ENCODE data around the gene FBH1.
A peak's percentile ranks its signal among the peaks of the same experiment; 100 is the strongest.

Gene FBH1

DNA sequence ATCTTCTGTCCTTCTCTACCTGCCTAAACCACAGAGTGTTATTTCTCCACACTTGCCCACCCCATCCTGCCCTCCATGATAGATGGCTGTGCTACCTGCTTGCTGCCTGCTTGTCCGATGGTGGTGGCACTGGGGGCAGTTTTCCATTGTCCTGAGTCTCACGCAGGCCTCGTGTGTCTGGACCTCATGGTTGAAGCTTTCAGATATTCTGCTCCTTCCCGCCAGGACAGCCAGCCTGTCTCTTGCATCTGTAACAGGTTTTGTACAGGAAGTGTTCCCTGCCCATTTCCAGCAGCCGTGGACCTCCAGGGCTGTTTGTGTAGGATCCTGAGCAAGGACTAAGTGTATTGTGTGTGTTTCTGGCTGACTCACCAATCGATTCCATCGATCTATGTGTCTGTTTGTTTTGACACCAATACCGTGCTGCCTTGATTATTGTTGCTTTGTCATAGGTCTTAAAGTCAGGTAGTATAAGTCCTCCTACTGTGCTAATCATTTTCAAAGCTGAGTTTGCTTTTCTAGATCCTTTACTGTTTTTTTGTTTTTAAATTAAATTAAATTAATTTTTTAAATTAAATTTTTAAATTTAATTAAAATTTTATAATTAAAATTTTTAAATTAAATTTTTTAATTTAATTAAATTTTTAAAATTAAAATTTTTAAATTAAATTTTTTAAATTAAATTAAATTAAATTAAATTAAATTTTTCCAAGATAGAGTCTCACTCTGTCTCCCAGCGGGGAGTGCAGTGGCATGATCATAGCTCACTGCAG is 78.8 kb downstream of the FBH1 start:
- no peak for DNase-seq (ENCODE audit: low spot score)
- TF ChIP-seq, protein P1, sequence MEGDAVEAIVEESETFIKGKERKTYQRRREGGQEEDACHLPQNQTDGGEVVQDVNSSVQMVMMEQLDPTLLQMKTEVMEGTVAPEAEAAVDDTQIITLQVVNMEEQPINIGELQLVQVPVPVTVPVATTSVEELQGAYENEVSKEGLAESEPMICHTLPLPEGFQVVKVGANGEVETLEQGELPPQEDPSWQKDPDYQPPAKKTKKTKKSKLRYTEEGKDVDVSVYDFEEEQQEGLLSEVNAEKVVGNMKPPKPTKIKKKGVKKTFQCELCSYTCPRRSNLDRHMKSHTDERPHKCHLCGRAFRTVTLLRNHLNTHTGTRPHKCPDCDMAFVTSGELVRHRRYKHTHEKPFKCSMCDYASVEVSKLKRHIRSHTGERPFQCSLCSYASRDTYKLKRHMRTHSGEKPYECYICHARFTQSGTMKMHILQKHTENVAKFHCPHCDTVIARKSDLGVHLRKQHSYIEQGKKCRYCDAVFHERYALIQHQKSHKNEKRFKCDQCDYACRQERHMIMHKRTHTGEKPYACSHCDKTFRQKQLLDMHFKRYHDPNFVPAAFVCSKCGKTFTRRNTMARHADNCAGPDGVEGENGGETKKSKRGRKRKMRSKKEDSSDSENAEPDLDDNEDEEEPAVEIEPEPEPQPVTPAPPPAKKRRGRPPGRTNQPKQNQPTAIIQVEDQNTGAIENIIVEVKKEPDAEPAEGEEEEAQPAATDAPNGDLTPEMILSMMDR (IDR thresholded peaks at IDR 0.05; ENCODE audit: extremely low read depth, missing control alignments): no peak

DNA sequence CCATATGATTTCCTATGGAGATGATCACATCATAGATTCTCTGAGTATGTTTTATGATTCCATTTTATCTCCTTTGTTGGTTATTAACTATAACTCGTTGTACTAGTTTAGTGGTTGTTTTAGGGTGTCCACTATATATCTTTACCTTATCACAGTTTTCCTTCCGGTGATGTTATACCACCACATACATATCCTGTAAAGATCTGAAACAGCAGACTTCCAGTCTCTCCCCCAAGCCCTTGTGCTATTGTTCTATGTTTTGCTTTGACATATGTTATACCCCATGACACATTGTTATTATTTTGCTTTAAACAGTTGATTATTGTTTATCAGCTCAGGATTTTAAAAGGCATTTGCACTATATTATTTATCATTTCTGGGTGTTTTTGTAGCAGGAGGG is 80.0 kb downstream of the FBH1 start:
- TF ChIP-seq, protein P1 (IDR thresholded peaks at IDR 0.05; ENCODE audit: extremely low read depth, missing control alignments): no peak
- DNase-seq (ENCODE audit: low spot score): no peak

DNA sequence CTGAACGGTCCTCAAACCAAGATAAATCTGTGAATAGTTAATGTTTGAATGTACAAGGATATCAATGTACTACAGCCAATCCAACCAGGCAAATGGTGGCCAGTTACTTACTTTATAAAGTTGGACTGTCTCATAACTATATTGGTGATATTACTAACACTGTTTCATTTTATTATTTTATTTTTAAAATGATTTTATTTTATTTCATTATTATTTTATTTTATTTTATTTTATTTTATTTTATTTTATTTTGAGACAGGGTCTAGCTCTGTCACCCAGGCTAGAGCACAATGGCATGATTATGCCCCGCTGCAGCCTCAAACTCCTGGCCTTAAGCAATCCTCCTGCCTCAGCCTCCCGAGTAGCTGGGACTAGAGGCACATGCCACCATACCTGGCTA is 80.5 kb downstream of the FBH1 start:
- TF ChIP-seq, protein P1 (IDR thresholded peaks at IDR 0.05; ENCODE audit: extremely low read depth, missing control alignments): no peak
- DNase-seq (ENCODE audit: low spot score): no peak

DNA sequence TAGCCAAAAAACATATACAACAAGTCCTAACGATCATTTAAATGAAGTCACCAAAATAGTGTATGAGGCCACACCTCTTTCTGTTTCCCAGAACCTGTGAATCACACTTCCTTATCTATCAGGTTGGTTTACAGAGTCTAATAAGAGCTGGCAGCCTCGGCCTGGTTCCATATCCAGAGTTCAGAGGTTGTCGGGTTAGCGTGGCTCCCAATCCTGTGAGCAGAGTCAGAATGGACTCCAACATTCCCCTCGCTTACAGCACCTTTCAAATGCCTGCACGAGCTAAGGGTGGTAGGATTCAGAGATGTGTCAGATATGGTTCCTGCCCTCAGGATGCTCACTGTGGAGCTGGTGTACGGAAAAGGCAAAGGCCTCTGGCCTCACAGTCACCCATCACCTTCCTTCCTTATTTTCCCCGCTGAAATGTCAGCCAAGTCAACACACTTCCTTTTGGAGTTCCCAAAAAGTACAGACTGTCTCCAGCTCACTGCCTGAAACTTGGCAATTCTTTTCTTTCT is 81.3 kb downstream of the FBH1 start:
- peak; percentile 60 for DNase-seq (ENCODE audit: low spot score)
- TF ChIP-seq, protein P1 (IDR thresholded peaks at IDR 0.05; ENCODE audit: extremely low read depth, missing control alignments): no peak

DNA sequence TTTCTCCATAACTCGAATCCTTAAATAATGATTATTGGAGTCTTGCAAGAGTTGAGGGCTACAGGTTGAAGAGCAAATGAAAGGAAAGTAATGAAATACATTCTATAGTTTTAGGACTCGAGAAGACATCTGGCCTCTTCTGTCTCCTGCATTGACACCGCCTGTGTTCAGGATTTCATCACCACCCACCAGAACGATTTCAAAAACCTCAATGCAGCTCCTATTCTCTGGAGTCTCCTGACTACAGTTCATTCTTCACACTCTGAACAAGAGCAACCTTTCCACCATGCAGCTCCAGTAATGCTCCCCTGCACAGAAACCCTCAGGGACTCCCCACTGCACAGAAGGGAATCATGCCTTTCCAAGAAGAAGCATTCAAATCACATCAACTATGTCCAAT is 81.8 kb downstream of the FBH1 start:
- DNase-seq (ENCODE audit: low spot score): no peak

DNA sequence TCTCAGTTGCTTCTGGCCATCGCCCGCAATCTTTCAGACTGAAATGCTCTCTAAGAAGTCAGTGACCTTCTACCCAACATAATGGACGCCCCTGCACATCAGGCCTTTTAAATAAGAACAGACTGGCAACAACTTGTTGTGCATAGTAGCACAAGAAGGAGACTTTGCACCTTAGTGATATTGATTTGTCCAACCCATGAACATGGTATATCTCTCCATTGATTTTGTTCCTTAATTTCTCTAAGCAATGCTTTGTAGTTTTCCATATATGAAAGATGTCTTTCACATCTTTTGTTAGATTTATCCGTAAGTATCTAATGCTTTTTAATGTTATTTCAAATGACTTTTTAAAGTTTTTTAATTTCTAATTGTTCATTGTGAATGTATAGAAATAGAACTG is 83.0 kb downstream of the FBH1 start:
- TF ChIP-seq, protein P1 (IDR thresholded peaks at IDR 0.05; ENCODE audit: extremely low read depth, missing control alignments): no peak
- DNase-seq (ENCODE audit: low spot score): no peak

More for the DNA sequence above, 81.8 kb downstream of the FBH1 start:
- TF ChIP-seq, protein P1 (IDR thresholded peaks at IDR 0.05; ENCODE audit: extremely low read depth, missing control alignments): no peak

DNA sequence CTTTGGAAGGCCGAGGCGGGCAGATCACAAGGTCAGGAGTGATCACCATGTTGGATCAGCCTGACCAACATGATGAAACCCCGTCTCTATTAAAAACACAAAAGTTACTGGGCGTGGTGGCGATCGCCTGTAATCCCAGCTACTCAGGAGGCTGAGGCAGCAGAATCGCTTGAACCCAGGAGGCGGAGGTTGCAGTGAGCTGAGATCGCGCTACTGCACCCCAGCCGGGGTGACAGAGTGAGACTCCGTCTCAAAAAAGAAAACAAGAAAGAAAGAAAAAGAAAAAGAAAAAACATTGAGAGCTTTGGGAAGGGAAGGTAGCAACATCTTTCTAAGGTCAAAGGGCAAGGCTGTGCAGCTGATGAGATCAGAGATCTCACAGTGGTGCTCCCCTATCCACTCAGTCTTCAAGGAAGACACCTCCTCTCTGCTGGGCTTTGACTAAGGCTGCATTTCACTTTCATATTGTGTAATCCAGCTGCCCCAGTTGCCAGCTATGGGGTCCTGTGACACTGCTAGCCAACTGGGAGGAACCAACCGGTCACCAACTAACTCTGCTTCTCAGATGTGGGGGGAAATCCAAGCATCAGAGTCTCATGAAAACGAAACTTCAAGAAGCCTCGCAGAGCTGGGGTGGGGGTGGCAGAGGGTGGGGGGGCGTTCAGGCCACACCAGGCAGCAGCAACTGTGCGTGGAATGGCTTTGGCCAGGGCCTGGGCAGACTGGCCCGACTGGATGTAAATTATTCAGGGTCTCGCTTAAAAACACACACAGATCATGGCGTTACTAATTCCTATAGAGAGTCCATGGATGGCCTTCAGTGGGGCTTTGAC is 85.8 kb downstream of the FBH1 start:
- TF ChIP-seq, protein P1 (IDR thresholded peaks at IDR 0.05; ENCODE audit: extremely low read depth, missing control alignments): no peak
- DNase-seq (ENCODE audit: low spot score): peak; percentile 90

Data from GM20000 (cell line).